Transverse colon (tissue), 4 donors: ENCODE measurements around the gene SLC4A8.
A peak's percentile ranks its signal among the peaks of the same experiment; 100 is the strongest.

Experiments used
- EP300 ChIP-seq: sonication (generic); formaldehyde crosslinking; IDR thresholded peaks from one replicate; pipeline ENCODE4 v1.6.1; 2017; ENCODE audit warnings: antibody characterized with exemption, low read depth
- POLR2A ChIP-seq: fragments of 450-650 bp; IDR thresholded peaks from one replicate; pipeline ENCODE4 v1.6.1; 2016; ENCODE audit warnings: antibody characterized with exemption, mild to moderate bottlenecking, moderate library complexity
- POLR2AphosphoS5 ChIP-seq, 3 donors: sonication (generic); formaldehyde crosslinking; IDR thresholded peaks; one replicate each; pipeline ENCODE4 v1.6.1; 2016; ENCODE audit warnings: antibody characterized with exemption in 3 of 3
- TF ChIP-seq, protein P1 (sequence below), 5 experiments: fragments of 200-600 bp in 3 of 5; fragments of 450-650 bp in 2 of 5; sonication (generic) in 3 of 5; IDR thresholded peaks; 1 replicate in 2 of 5; 2 replicates in 3 of 5; pipeline ENCODE4 v1.5.1; 2016 to 2017; ENCODE audit warnings: antibody characterized with exemption in 5 of 5, inconsistent platforms in 3 of 5, mild to moderate bottlenecking in 2 of 5, moderate library complexity in 1 of 5

- TF ChIP-seq POLR2A = no peak
- TF ChIP-seq, protein P1, sequence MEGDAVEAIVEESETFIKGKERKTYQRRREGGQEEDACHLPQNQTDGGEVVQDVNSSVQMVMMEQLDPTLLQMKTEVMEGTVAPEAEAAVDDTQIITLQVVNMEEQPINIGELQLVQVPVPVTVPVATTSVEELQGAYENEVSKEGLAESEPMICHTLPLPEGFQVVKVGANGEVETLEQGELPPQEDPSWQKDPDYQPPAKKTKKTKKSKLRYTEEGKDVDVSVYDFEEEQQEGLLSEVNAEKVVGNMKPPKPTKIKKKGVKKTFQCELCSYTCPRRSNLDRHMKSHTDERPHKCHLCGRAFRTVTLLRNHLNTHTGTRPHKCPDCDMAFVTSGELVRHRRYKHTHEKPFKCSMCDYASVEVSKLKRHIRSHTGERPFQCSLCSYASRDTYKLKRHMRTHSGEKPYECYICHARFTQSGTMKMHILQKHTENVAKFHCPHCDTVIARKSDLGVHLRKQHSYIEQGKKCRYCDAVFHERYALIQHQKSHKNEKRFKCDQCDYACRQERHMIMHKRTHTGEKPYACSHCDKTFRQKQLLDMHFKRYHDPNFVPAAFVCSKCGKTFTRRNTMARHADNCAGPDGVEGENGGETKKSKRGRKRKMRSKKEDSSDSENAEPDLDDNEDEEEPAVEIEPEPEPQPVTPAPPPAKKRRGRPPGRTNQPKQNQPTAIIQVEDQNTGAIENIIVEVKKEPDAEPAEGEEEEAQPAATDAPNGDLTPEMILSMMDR (IDR thresholded peaks at IDR 0.05) = peak; percentile 55 to 78 (median 66)
- TF ChIP-seq POLR2AphosphoS5 (IDR thresholded peaks at IDR 0.05) = no peak
- no peak for TF ChIP-seq EP300
These were observed at the start of gene SLC4A8 for GRCh38 chr12:51424662-51425539.
